ENCODE data around the gene RRBP1.
A peak's percentile ranks its signal among the peaks of the same experiment; 100 is the strongest.

The RRBP1 gene

GRCh38 chr20:17605131-17605660 is 76.8 kb downstream of the RRBP1 start:
- no peak for DNase-seq

- DNase-seq = no peak
These were observed 79.5 kb downstream of the RRBP1 start for GRCh38 chr20:17602493-17602892.

GRCh38 chr20:17601957-17602356 is 80.1 kb downstream of the RRBP1 start:
- DNase-seq = no peak

GRCh38 chr20:17598013-17598550 is 84.0 kb downstream of the RRBP1 start:
- DNase-seq = no peak

GRCh38 chr20:17595856-17596255 is 86.2 kb downstream of the RRBP1 start:
- DNase-seq = no peak

- DNase-seq = no peak
These were observed 87.6 kb downstream of the RRBP1 start for GRCh38 chr20:17594443-17594842.

GRCh38 chr20:17593902-17594301 is 88.1 kb downstream of the RRBP1 start:
- DNase-seq = no peak

GRCh38 chr20:17590245-17590644 is 91.8 kb downstream of the RRBP1 start:
- DNase-seq = no peak

- no peak for DNase-seq
These were observed 92.7 kb downstream of the RRBP1 start for GRCh38 chr20:17589161-17589834.

- DNase-seq = no peak
These were observed 94.2 kb downstream of the RRBP1 start for GRCh38 chr20:17587824-17588223.

- DNase-seq = no peak
These were observed 94.9 kb downstream of the RRBP1 start for GRCh38 chr20:17587148-17587547.

GRCh38 chr20:17586250-17586649 is 95.8 kb downstream of the RRBP1 start:
- DNase-seq = no peak

GRCh38 chr20:17584689-17585088 is 97.4 kb downstream of the RRBP1 start:
- no peak for DNase-seq

GRCh38 chr20:17583126-17583525 is 98.9 kb downstream of the RRBP1 start:
- no peak for DNase-seq

- DNase-seq = no peak
These were observed 101.1 kb downstream of the RRBP1 start for GRCh38 chr20:17580895-17581294.

- DNase-seq = no peak
These were observed 102.5 kb downstream of the RRBP1 start for GRCh38 chr20:17579369-17580039.

GRCh38 chr20:17576215-17576614 is 105.8 kb downstream of the RRBP1 start:
- no peak for DNase-seq

GRCh38 chr20:17573463-17573862 is 108.6 kb downstream of the RRBP1 start:
- DNase-seq = no peak

- DNase-seq = no peak
These were observed 109.9 kb downstream of the RRBP1 start for GRCh38 chr20:17572034-17572638.

- DNase-seq = no peak
These were observed 110.9 kb downstream of the RRBP1 start for GRCh38 chr20:17571153-17571527.

GRCh38 chr20:17570347-17571152 is 111.5 kb downstream of the RRBP1 start:
- DNase-seq = peak; percentile 30

GRCh38 chr20:17569616-17570346 is 112.3 kb downstream of the RRBP1 start, which contains the start of gene DSTN:
Gene DSTN (plus strand): TSS chr20:17570075. CDS start chr20:17570209, 134 bp downstream.
- DNase-seq = peak; percentile 88
